GM19463 (cell line): ENCODE data around the gene ZNF497.

Experiments
- ATAC-seq: cut with Tn5 transposase; IDR thresholded peaks from one replicate; pipeline ENCODE4 v1.9.1; 2021; ENCODE audit warnings: mild to moderate bottlenecking, moderate library complexity; ENCODE audit not compliant: unreplicated experiment

The ZNF497 gene

DNA sequence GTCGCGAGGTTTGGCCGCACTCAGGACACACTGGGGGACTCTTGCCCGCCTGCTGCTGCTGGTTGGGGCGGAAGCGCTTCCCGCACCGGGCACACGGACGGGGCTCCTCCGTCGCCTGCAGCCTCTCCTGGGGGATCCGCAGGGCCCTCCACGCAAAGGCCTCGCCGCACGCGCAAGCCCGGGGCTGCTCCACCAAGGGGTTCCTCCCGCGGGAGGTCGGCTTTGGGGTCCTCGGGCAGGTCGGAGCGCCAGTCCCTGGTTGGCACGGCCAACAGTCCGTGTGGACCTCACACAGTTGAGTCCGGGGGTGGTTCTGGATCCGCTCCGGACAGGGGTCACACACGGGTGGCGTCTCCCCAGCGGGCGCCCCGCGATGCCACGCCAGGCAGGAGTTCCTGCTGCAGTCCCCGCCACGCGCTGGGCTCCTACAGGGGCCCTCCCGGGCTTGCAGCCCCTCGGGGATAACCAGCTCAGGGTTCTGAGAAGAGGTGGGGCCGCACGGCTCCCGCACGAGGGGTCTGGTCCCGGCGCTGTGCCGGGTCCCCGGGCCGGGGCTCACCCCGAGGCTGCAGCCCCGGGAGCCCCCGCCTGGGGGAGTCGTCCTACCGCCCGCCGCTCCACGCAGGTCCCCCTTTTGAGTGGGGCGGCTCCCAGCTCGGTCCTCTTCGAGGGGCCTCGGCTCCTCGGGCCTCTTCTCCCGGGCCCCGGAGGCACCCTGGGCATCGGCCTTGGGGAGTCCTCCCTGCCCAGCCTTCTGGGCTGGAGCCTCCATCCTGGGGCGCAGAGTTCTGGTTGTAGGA is 6.2 kb upstream of the ZNF497 start:
- ATAC-seq: no peak

DNA sequence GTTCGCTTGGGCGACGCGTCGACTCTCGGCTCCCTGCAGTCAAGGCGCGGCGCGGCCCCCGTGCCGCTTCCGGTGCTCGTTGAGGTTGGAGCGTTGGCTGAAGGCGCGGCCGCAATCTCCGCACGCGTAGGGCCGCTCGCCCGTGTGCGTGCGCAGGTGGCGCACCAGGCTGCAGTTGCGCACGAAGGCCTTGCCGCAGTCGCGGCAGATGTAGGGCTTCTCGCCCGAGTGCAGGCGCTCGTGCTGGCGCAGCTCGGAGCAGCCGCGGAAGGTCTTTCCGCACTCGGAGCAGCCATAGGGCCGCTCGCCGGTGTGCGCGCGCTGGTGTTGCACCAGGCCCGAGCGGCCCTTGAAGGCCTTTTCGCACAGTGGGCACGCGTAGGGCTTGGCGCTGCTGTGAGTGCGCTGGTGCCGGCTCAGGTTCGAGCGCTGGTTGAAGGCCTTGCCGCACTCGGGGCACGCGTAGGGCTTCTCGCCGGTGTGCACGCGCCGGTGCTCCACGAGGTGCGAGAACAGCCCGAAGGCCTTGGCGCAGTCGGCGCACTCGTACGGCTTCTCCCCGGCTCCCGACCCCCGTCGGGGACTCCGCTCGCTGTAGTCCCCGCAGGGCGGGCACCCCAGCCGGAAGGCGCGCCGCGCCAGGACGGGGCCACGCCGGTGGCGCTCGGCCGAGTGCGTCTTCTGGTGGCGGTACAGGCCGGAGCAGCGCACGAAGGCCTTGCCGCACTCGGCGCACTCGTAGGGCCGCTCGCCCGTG is 5.3 kb upstream of the ZNF497 start:
- no peak for ATAC-seq

DNA sequence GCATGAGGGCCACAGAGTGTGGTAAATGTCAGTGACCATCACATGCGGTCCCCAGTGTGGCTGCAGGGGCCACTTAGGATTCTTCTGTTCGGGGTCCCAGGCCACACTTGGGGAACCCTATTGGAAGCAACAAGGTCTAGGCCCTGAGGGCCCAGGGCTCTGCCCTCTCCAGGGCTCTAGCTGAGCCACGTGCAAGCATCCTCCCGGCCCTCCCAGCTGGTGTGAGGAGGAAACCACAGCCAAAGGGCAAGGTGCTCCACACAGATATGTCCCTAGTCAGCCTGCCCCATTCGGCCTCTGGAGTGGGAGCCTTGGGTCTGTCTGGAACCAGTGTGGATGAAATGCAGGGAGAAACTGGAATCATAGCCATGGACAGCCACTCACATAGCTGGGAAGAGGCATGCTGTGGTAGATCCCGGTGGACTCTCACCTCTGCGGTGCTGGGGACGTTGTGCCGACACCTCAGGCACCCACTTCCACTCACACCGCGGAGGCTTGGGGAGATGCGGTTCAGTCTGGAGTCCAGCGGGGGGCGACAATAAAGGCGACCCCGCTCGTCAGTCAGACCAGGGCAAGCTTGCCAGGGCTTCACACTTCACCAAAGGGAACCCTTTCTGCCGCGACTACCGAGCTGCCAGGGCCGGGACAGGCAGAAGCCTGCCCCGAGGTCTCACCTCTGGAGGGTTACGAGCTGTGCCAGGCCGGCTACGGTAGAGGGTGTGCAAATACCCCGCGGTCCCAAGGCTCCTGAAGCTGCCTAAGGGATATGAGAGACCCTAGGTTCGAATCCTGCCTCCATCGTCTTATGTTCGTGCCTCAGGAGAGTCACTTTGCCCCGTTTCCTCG is 4.3 kb upstream of the ZNF497 start:
- no peak for ATAC-seq

DNA sequence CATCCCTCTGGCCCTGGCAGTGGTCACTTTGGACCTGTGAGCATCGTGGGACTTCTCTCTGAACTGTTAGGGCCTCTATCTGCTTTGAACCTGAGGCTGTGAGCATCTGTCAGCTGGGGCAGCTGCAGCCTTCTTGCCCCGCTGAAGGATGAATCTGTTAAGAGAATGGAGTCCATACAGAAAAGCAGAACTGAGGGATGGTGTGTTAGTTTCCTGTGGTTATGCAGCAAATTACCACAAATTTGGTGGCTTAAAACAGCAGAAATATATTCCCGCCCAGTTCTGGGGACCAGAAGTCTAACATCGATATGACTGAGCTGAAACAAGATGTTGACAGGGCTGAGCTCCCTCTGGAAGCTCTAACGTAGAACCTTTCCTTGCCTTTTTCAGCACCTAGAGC is 1.6 kb upstream of the ZNF497 start:
- no peak for ATAC-seq

- no peak for ATAC-seq
These were observed 665 bp downstream of the ZNF497 start for GRCh38 chr19:58361900-58362271.

DNA sequence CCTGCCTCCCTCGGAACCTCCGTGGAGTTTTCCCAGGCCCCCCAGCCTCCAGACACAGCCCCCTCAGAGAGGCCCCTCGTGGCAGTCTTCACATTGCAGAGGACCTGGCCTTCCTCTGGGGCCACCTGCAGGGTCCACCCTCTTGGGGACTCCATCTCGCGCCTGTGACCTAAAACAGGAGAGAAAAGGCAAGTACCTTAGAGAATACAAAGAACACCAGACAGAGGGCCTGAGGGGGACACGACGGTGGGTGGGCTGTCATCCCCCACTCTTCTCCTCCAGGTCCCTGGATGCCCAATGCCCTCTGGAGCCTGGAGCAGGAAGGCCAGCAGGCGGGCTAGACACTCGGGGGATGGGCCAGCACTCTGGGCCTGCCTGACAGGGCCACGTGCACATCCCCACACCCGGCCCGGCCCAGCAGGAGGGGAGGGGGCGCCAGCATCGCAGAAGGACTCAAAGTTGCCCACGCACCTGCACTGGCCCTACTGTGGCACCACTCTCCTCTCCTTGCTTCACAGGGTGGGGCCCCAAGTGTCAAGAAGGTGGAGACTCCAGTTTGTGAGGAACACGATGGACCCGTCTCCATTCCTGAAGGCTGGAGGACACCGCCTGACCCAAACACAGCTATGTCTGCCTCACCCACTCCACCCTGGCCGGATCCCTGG is 4.9 kb downstream of the ZNF497 start:
- ATAC-seq: no peak

DNA sequence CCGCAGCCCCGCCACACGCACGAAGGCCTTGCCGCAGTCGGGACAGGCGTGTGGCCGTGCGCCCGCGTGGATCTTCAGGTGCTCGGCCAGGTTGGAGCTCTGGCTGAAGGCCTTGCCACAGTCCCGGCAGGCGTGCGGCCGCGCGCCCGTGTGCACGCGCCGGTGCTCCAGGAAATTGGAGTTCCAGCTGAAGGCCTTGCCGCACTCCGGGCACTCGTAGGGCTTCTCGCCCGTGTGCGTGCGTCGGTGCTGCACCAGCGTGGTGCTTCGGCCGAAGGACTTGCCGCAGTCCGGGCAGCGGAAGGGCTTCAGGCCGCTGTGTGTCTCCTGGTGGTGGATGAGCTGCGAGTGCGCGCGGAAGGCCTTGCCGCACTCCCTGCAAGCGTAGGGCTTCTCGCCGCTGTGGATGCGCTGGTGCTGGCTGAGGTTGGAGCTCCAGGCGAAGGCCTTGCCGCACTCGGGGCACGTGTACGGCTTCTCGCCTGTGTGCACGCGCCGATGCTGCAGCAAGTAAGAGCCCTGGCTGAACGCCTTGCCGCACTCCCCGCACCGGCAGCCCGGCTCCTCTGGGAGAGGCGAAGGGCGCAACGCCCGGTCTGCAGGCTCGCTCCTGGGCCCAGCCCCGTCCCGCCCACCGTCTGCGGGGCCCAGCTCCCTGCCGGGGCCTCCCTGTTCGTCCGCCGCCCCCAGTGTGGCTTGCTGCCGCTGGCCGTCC is 5.6 kb downstream of the ZNF497 start:
- ATAC-seq: no peak

DNA sequence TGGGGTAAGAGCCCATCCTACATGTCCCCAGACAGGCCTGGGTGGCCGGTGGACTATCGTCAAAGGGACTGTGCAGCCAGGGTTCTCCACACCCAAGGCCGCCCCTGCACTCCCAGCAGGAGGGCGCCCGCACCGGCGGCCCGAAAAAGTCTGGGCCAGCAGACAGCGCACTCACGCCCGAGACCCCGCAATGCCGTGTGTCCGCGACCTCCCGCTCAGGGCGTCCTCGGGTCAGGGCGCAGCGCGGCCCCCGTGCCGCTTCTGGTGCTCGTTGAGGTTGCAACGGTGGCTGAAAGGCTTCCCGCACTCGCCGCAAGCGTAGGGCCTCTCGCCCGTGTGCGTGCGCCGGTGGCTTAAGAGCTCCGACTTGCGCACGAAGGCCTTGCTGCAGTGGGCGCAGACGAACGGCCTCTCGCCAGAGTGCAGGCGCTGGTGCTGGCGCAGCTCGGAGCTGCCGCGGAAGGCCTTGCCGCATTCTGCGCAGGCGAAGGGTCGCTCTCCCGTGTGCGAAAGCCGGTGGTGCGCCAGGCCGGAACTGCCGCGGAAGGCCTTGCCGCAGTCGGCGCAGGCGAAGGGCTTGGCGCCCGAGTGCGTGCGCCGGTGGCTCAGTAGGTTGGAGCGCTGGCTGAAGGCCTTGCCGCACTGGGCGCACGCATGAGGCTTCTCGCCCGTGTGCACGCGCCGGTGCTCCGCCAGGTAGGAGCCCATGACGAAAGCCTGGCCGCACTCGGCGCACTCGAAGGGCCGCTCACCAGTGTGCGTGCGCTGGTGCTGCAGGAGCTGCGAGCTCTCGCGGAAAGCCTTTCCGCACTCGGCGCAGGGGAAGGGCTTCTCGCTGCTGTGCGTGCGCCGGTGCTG is 6.4 kb downstream of the ZNF497 start:
- ATAC-seq: no peak

DNA sequence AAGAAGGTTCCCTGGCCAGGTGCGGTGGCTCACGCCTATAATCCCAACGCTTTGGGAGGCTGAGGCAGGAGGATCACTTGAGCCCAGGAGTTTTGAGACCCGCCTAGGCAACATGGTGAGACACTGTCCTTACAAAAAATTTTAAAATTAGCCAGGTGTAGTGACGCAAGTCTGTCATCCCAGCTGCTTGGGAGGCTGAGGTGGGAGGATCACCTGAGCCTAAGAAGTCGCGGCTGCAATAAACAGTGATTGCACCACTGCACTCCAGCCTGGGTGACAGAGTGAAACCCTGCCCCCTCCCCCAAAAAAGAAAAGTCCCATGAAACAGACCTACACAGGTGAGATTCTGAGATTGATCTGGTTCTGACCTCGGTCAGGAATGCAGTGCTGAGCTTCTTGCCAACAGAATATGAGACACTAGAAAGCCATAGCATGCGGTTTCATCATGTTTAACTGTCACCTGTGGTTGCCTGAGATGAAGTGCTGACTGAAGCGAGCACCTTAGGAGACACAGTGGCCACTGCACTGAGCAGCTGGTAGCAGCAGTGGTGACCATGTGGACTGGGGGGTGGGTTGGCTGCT is 7.2 kb downstream of the ZNF497 start:
- ATAC-seq: no peak

- no peak for ATAC-seq
These were observed 8.0 kb downstream of the ZNF497 start for GRCh38 chr19:58354478-58355030.

- no peak for ATAC-seq
These were observed 8.7 kb downstream of the ZNF497 start for GRCh38 chr19:58353717-58354477.

DNA sequence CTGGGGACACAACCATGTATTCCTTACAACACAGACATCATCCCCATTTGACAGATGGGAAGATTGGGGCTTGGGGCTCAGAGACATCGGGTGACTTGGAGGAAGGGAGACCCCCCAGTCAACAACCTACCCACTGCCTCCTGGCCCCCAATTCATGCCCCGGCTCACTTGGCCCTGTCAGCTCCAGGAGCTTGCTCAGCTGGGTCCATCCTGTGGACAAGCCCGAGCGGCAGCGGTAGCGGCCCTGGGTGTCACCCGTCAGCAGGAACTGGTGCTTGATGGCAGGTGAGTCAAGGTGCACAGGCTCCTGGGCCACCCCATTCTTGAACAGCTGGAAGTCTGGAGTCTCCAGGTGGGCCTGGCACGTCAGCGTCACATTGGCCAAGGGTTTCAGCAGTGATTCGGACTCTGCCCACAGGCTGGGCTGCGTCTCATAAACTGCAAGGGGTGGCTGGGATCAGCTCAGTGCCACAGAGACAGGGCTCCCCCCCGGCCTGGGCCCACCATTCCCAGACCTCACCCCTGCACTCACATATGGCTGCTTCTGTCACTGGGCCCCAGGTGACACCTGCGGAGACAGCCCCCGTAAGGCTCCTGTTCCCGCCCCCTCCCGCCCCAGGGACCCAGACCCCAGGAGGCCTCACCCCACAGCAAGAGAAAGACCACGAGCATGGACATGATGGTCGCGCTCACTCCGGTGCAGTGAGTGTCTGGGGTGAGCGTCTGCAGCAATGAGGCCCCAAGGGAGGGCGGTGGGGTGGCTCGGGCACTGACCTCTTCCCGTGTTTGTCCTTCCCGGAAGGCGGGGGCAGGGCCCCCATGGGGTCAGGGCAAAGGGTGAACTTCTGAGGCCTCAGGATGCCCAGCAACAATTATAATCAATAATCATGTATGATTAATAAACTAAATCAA is 9.5 kb downstream of the ZNF497 start, which contains the start of gene A1BG:
A1BG (minus strand) TSS at position 733 of the 912 bp plus-strand sequence; CDS start at position 678, 55 bp downstream.
- ATAC-seq: no peak

GRCh38 chr19:58351990-58352755 is 10.4 kb downstream of the ZNF497 start:
- no peak for ATAC-seq

GRCh38 chr19:58351558-58351878 is 11.0 kb downstream of the ZNF497 start:
- ATAC-seq: no peak

GRCh38 chr19:58350871-58351557 is 11.5 kb downstream of the ZNF497 start:
- no peak for ATAC-seq
